GM18868 (cell line): ENCODE results near the gene TTC33.
"Not testable (repeated sequence)": the region's sequence is repeated elsewhere in the genome, so short reads cannot be mapped to it uniquely, and the experiment has no call there.

Experiments used
- ATAC-seq: cut with Tn5 transposase; IDR thresholded peaks from one replicate; pipeline ENCODE4 v1.9.1; 2021; ENCODE audit warnings: mild to moderate bottlenecking, moderate library complexity; ENCODE audit not compliant: unreplicated experiment

Gene TTC33

GRCh38 chr5:40575921-40576320 is 179.8 kb downstream of the TTC33 start:
- no peak for ATAC-seq

DNA sequence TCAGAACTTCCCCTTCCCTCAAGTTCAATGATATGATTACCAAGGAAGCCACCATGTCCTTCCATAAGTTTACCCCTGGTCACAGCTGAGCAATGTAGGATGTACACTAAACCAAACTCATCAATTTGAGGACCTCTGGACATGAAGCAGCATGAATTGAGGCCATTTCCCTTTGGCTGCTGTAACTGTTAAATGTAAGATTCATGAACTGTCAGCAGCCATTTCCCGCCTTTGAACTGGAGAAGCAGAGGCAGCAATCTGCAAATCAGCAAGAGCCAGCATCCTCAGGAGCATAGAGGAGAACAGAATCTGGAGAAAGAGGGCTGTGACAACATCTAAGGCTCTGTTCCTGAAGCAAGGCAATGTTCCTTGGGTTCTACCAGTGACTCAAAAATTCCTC is 180.3 kb downstream of the TTC33 start:
- no peak for ATAC-seq

DNA sequence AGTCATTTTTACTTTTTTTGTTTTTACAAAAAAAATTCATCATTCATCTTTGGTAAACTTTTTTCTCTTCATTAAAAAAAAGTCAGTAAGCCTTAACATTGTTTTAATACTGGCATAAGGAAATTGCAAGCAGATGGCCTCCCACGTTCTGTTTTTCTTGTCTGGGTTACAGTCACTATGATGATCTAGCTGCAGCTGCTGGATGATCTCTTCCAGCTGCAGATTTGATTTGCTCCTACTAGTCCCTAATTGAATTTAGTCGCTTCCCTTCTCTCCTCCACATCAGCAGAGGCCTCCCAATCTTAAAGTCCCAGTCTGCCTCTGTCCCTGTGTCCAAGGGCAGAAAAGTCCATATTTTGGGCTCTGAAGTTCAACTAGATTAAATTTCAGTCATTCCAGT is 182.8 kb downstream of the TTC33 start:
- ATAC-seq = no peak

- no peak for ATAC-seq
These were observed 183.4 kb downstream of the TTC33 start for GRCh38 chr5:40572391-40572790.

DNA sequence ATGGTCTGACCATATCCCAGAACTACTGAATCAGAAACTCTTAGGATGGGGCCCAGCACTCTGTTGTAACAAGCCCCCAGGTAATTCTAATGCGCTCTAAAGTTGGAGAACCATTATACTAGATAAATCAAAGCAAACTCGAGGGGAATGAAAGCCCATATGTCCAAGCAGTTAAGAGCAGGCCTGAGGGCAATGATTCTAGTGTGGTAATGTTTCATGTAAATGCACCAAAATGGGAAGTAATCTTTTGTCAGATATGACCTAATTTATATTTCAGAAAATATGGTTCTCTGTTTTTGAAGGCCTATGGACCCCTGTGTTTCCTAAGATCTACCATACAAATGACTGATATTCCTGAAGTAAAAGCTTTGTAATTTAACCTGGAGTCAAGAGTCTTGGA is 184.0 kb downstream of the TTC33 start:
- ATAC-seq = no peak

DNA sequence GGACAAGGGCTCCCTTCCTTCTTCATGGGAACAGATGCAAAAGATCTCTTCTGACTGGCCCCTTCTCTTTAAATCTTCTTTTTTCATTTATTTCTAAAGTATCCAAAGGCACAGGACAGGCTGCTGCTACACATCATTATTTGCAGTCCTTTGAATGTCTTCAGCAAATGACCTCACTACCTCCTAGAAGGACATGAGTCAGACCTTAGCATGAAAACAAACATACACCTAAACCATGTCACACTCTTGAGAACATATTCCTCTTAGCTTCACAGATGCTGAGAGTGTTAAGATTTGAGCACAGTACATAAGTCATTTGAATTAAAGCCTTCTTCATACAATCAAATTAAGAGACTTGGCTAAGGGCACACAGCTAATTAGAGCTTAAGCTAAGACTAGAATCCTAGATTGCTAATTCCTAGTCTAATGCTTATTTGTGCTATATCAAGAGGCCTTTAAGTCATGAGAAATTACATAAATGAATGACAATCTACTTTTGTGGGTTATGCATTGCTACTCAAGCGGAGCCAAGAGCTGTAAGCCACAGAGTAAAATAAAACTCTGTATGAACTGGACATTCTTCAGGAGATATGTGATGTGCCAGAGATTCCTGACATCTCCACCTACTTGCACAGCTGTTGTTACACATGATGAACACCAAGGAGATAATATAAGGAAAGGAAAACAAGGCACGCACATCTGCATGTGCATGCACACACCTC is 185.2 kb downstream of the TTC33 start:
- ATAC-seq = peak; percentile 96

DNA sequence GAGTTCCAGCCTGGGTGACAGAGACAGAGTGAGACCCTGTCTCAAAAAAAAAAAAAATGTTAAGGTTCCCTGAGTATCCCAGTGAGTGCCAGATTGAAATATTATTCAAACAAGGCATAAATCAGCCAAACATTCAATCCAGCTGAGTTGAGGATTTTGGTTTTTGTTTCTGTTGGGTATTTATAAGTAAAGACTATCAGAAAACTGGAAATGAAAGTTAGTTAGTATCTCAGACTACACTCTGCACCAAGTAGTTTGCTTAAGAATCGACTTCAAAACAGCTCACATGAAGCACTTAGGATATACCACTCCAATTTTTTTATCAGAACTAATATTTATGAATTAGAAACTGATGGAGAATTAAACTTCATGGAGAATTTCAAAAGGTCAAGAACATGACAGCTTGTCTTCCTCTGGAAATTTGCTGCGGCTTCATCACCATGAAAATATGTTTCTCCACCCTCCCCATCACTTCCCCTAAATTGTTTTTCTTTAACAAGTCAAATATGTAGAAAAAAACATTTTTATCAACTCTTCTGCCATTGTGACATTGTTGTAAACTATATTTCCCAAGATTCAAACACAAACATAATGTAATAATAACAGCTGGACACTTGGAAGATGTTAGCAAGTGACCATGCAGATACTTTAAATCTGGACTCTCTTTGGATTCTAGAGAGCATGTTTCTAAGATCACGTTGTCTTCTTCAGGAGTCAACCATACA is 186.1 kb downstream of the TTC33 start:
- ATAC-seq = peak; percentile 32

- no peak for ATAC-seq
These were observed 187.2 kb downstream of the TTC33 start for GRCh38 chr5:40568548-40568947.

- not testable (repeated sequence) for ATAC-seq
These were observed 192.6 kb downstream of the TTC33 start for GRCh38 chr5:40563173-40563572.

DNA sequence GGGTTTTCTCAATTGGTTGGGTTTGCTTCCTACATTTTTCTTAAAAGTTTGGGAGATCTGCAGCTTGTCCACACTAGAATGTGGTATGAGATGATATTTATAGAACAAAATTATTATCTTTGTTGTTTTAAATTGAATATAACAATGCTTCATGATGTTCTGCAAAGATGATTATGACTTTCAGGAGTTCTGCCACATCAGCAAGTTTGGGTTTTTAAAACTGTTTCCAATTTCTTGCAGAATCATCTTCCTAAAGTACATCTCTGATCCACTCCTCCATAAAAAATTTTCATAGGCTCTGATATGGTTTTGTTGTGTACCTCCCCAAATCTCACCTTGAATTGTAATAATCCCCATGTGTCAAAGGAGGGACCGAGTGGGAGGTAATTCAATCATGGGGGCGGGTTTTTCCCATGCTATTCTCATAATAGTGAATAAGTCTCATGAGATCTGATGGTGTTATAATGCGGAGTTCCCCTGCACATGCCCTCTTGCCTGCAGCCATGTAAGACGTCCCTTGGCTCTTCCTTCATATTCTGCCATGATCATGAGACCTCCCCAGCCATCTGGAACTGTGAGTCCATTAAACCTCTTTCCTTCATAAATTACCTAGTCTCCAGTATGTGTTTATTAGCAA is 195.2 kb downstream of the TTC33 start:
- ATAC-seq = no peak

- ATAC-seq = no peak
These were observed 196.5 kb downstream of the TTC33 start for GRCh38 chr5:40559306-40559705.

GRCh38 chr5:40557501-40557900 is 198.3 kb downstream of the TTC33 start:
- no peak for ATAC-seq

DNA sequence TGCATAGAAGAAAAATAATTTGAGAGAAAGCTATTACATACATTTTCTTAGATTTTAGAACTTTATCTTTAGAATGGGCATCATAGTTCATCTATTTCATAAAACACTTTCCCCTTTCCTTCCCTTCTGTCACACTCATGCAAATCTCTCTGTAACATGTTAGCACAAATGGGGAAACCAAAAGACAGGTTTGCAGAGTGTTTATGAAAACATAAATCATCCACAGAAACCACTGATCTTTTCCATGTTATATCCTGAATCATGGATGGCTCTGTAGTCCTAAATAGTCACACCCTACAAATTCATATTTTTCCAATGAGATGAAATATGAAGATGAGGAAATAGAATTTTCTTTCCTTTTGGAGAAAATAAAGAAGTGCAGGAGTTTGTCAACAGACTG is 198.9 kb downstream of the TTC33 start:
- ATAC-seq = no peak

GRCh38 chr5:40555886-40556285 is 199.9 kb downstream of the TTC33 start:
- peak; percentile 53 for ATAC-seq

- peak; percentile 58 for ATAC-seq
These were observed 200.9 kb downstream of the TTC33 start for GRCh38 chr5:40554813-40555212.

GRCh38 chr5:40554054-40554453 is 201.7 kb downstream of the TTC33 start:
- ATAC-seq = no peak

- no peak for ATAC-seq
These were observed 202.8 kb downstream of the TTC33 start for GRCh38 chr5:40552981-40553380.

- ATAC-seq = peak; percentile 34
These were observed 204.0 kb downstream of the TTC33 start for GRCh38 chr5:40551496-40552491.

- ATAC-seq = no peak
These were observed 205.3 kb downstream of the TTC33 start for GRCh38 chr5:40550481-40550880.

GRCh38 chr5:40549616-40550015 is 206.1 kb downstream of the TTC33 start:
- no peak for ATAC-seq
